K562 (cell line): Measurements from ENCODE around the gene UBE2N. TPM values are rescaled to one million over a fixed set of nuclear protein-coding genes. Genes with fewer than 3 reads are reported as not detected.

Experiments used
- ATAC-seq: fragments of 200-7000 bp; cut with Tn5 transposase; 3 replicates; pipeline ENCODE4 v1.9.1; 2020; ENCODE audit warnings: moderate library complexity
- BruUV-seq: library from RNA; stranded (reverse); fragments of 400-500 nt; replicated peaks from 2 replicates; lab custom pipeline; 2021; lab: Mats Ljungman, UMichigan
- CTCF ChIA-PET: fragments of 300-600 bp; formaldehyde crosslinking; extraction: SDS; loops from one replicate; lab custom pipeline; 2021; ENCODE audit warnings: low intra/inter-chr PET ratio; lab: Yijun Ruan, JAX
- POLR2A ChIA-PET: fragments of 300-600, 350-650 bp; sonication (Branson Sonifier 250); formaldehyde crosslinking; extraction: SDS; loops from one replicate; lab custom pipeline; 2021; ENCODE audit warnings: antibody characterized with exemption, inconsistent platforms; lab: Yijun Ruan, JAX
- DNase-seq, 4 experiments: peaks; one replicate each; pipeline versions ENCODE4 v3.0.0 to v3.0.0-alpha.2; 2011 to 2018; ENCODE audit warnings: low spot score in 3 of 4, mixed read lengths in 3 of 4; ENCODE audit errors: extremely low read depth in 1 of 4
- FAIRE-seq: peaks from 2 replicates; lab custom pipeline; 2011; peaks lifted over from hg19 to GRCh38; lab: Jason Lieb, UNC
- H2AFZ ChIP-seq: 2 replicates; pipeline ENCODE4 v1.6.0; 2011; ENCODE audit warnings: low read depth, low read length, control low read depth, inconsistent platforms
- H3K27ac ChIP-seq: fragments of 200-600 bp; 3 replicates; pipeline ENCODE4 v1.8.0; 2011; ENCODE audit warnings: low read depth, mild to moderate bottlenecking, control low read depth, inconsistent platforms, low read length, moderate library complexity, mixed read lengths; ENCODE audit errors: extremely low read depth
- H3K27me3 ChIP-seq, 2 experiments: fragments of 300-600 bp in 1 of 2; 2 replicates in 1 of 2; 3 replicates in 1 of 2; pipeline versions ENCODE4 v1.6.0 to v1.8.0; 2011; ENCODE audit warnings: inconsistent platforms in 2 of 2, low read length in 2 of 2, mild to moderate bottlenecking in 1 of 2, mixed read lengths in 1 of 2, moderate library complexity in 1 of 2; ENCODE audit not compliant: control insufficient read depth in 2 of 2, insufficient read depth in 2 of 2
- H3K36me3 ChIP-seq: fragments of 300-600 bp; 3 replicates; pipeline ENCODE4 v1.8.0; 2011; ENCODE audit warnings: mild to moderate bottlenecking, low read length, inconsistent platforms; ENCODE audit not compliant: control insufficient read depth, insufficient read depth
- H3K4me1 ChIP-seq, 2 experiments: fragments of 200-600 bp in 1 of 2; replicated peaks in 1 of 2; 2 replicates in 1 of 2; 3 replicates in 1 of 2; pipeline versions ENCODE4 v1.5.1 to v1.8.0; 2011; ENCODE audit warnings: inconsistent platforms in 2 of 2, low read length in 2 of 2, mild to moderate bottlenecking in 1 of 2, mixed read lengths in 1 of 2, moderate library complexity in 1 of 2; ENCODE audit not compliant: control insufficient read depth in 2 of 2, insufficient read depth in 2 of 2
- H3K4me2 ChIP-seq: 2 replicates; pipeline ENCODE4 v1.6.1; 2011; ENCODE audit warnings: low read length, control low read depth, inconsistent platforms, mixed read lengths; ENCODE audit not compliant: insufficient read depth
- H3K4me3 ChIP-seq: fragments of 200-600 bp; sonication (generic), shearing (Covaris generic); 2 replicates; pipeline ENCODE4 v1.5.1; 2016; ENCODE audit warnings: control low read depth, inconsistent platforms
- H3K79me2 ChIP-seq: fragments of 200-600 bp; 3 replicates; pipeline ENCODE4 v1.8.0; 2011; ENCODE audit warnings: low read length, inconsistent platforms; ENCODE audit not compliant: control insufficient read depth, insufficient read depth
- H3K9ac ChIP-seq, 2 experiments: 2 replicates each; pipeline versions ENCODE4 v1.6.0 to v1.6.1; 2011; ENCODE audit warnings: low read depth in 2 of 2, low read length in 2 of 2, control low read depth in 1 of 2, inconsistent platforms in 1 of 2, mild to moderate bottlenecking in 1 of 2, mixed read lengths in 1 of 2; ENCODE audit not compliant: insufficient read depth in 1 of 2
- H3K9me1 ChIP-seq: one replicate; pipeline ENCODE4 v1.6.0; 2011; ENCODE audit warnings: inconsistent platforms, mild to moderate bottlenecking, low read length, moderate library complexity; ENCODE audit not compliant: control insufficient read depth, insufficient read depth
- H3K9me3 ChIP-seq: replicated peaks from 2 replicates; pipeline ENCODE4 v1.5.1; 2011; ENCODE audit warnings: low read depth, low read length, inconsistent platforms; ENCODE audit not compliant: control insufficient read depth, insufficient read depth
- H4K20me1 ChIP-seq: replicated peaks from 2 replicates; pipeline ENCODE4 v1.6.1; 2011; ENCODE audit warnings: low read length, inconsistent platforms, mixed read lengths; ENCODE audit not compliant: control insufficient read depth, insufficient read depth
- ARID1B ChIP-seq: fragments of 450-650 bp; IDR thresholded peaks from 2 replicates; pipeline ENCODE4 v1.6.1; 2016; ENCODE audit warnings: antibody characterized with exemption, mild to moderate bottlenecking, inconsistent platforms
- NONO ChIP-seq, 2 experiments: fragments of 200-400 bp in 1 of 2; fragments of 450-650 bp in 1 of 2; formaldehyde crosslinking in 1 of 2; IDR thresholded peaks; 2 replicates each; pipeline ENCODE4 v1.6.1; 2017; ENCODE audit warnings: low read depth in 2 of 2, mild to moderate bottlenecking in 2 of 2, moderate library complexity in 2 of 2, low read length in 1 of 2
- RBFOX2 ChIP-seq: fragments of 200-400 bp; formaldehyde crosslinking; IDR thresholded peaks from 2 replicates; pipeline ENCODE4 v1.6.1; 2017; ENCODE audit warnings: low read depth, mild to moderate bottlenecking, low read length, moderate library complexity
- ZNF696 ChIP-seq: fragments of 250-450 bp; sonication (Bioruptor Pico); conservative IDR thresholded peaks from 2 replicates; pipeline ENCODE4 v1.4.0; 2020; ENCODE audit warnings: mild to moderate bottlenecking, moderate library complexity
- WGBS: fragments of 100-300 bp; shearing (Covaris generic); methylation state at CpG from one replicate; pipeline ENCODE4 v1.1.6; 2016; ENCODE audit warnings: low coverage, mixed read lengths; ENCODE audit not compliant: insufficient coverage; ENCODE audit errors: missing lambda C conversion rate; 5-methylcytosine and 5-hydroxymethylcytosine counted together
- in situ Hi-C: fragments of 300-500 bp; cut with MboI; formaldehyde crosslinking; loops from 4 replicates; pipeline ENCODE4 v1.15.0; 2018; ENCODE audit warnings: inconsistent platforms, mixed read lengths
- intact Hi-C: fragments of 100-400 bp; cut with micrococcal nuclease; formaldehyde crosslinking; loops from 2 replicates; pipeline ENCODE4 v1.14.2; 2022
- polyA plus RNA-seq, 8 experiments: library from polyadenylated mRNA; depleted of rRNA in 4 of 8; stranded (reverse) in 5 of 8; unstranded in 3 of 8; fragments of >200 nt; fragmentation: Nextera tagmentation in 2 of 8; fragmentation: Illumina TruSeq in 1 of 8; extraction: Ambion mirVana in 2 of 8; extraction: Trizol in 1 of 8; gene quantifications; 2 replicates each; pipeline versions ENCODE4 v1.2.1 to v1.2.3, GENCODE V29; 2011 to 2014; ENCODE audit warnings: inconsistent platforms in 1 of 8, missing spikeins in 1 of 8
- total RNA-seq, 7 experiments: library from RNA; depleted of rRNA in 6 of 7; stranded (reverse); fragments of >200 nt in 6 of 7; fragmentation: Illumina TruSeq in 2 of 7; extraction: Trizol in 2 of 7; gene quantifications; 2 replicates each; pipeline versions ENCODE4 v1.2.1 to v1.2.3, GENCODE V29; 2011 to 2021; ENCODE audit warnings: low replicate concordance in 1 of 7
- TF ChIP-seq, protein P1 (sequence below), 2 experiments: fragments of 450-650 bp; formaldehyde crosslinking in 1 of 2; IDR thresholded peaks; 2 replicates each; pipeline versions ENCODE4 v1.4.0 to v1.6.1; 2014 to 2020; ENCODE audit warnings: mild to moderate bottlenecking in 2 of 2, borderline replicate concordance in 1 of 2, low read depth in 1 of 2
- TF ChIP-seq, protein P2 (sequence below), 3 experiments: fragments of 200-800 bp in 1 of 3; sonication (Bioruptor generic) in 1 of 3; sonication (generic) in 1 of 3; formaldehyde crosslinking in 1 of 3; IDR thresholded peaks; 2 replicates each; pipeline versions ENCODE4 v1.6.1 to v1.8.0; 2016 to 2022; ENCODE audit warnings: mild to moderate bottlenecking in 2 of 3, missing compliant biosample characterization in 2 of 3, missing genetic modification characterization in 2 of 3, missing genetic modification reagents in 1 of 3

Gene UBE2N
- total and polyA plus RNA-seq, 9 of the 15 experiments (the other 6 are each of a cell fraction or from before 2014, with no cell fraction given), result 189 to 826 (median 260) TPM

DNA sequence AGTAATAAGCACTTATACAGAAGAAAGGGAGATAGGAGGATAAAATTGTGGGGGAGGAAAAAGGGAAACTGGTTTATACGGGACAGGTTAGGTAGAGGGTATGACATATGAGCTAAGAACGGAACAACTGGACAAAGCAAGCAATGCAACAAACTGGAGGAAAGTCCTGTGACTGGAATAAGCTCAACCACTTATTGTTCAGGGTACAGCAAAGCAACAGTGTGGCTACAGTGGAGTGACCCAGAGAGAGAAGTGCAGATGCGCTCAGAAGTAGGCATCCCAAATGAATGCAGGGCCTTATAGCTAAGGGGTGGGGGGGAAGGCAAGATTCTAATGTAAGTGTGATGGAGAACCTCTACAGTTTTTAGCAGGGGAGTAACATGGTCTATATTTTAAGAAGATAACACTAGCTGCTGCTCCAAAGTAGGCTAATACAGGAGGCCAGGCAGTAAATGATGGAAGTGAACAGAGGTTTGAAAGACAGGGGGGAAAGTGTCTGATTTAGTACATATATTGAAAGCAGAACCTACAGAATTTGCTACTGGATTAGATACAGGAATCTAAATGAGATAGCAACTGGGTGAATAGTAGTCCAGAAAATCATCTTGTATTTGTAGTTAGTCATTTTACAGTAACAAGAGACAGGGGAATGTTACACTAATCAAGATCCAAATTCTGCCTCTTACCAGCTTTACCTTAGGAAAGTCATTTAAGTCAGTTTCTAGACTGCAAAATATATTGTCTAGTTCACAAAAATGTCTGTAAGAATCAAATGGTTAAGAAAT is 3.3 kb downstream of the UBE2N start:
- Histone ChIP-seq H4K20me1 (peaks cover 31% of the 10 kb centered on the region), H3K4me1 (peaks cover 20 to 36% of the 10 kb centered on the region in 2 experiments), H3K36me3 (peaks cover 20% of the 10 kb centered on the region; the same call in 2 of the 3 replicates), H3K27ac (no peak overlapping the region), H3K9ac (peak overlapping the region in 1 of 2 experiments; percentile 22; a peak in 2 of 4 replicates), H3K4me2 (peak overlapping the region; percentile 67), H2AFZ (no peak overlapping the region), H3K27me3 (no peaks in the 10 kb centered on the region), H3K79me2 (peaks cover 95% of the 10 kb centered on the region), H3K9me3 (no peaks in the 10 kb centered on the region), H3K9me1 (peaks cover 7% of the 10 kb centered on the region), H3K4me3 (no peak overlapping the region)
- no peak for DNase-seq
- no peak for FAIRE-seq
- TF ChIP-seq RBFOX2, result peak; percentile 50
- no peak for TF ChIP-seq NONO (IDR thresholded peaks at IDR 0.05; ENCODE audit: low read depth in 2 of 2, low read length in 1 of 2)
- TF ChIP-seq ARID1B, result 0 out of 2 replicates have a peak, but pooled peaks have one; percentile 7
- TF ChIP-seq, protein P1, sequence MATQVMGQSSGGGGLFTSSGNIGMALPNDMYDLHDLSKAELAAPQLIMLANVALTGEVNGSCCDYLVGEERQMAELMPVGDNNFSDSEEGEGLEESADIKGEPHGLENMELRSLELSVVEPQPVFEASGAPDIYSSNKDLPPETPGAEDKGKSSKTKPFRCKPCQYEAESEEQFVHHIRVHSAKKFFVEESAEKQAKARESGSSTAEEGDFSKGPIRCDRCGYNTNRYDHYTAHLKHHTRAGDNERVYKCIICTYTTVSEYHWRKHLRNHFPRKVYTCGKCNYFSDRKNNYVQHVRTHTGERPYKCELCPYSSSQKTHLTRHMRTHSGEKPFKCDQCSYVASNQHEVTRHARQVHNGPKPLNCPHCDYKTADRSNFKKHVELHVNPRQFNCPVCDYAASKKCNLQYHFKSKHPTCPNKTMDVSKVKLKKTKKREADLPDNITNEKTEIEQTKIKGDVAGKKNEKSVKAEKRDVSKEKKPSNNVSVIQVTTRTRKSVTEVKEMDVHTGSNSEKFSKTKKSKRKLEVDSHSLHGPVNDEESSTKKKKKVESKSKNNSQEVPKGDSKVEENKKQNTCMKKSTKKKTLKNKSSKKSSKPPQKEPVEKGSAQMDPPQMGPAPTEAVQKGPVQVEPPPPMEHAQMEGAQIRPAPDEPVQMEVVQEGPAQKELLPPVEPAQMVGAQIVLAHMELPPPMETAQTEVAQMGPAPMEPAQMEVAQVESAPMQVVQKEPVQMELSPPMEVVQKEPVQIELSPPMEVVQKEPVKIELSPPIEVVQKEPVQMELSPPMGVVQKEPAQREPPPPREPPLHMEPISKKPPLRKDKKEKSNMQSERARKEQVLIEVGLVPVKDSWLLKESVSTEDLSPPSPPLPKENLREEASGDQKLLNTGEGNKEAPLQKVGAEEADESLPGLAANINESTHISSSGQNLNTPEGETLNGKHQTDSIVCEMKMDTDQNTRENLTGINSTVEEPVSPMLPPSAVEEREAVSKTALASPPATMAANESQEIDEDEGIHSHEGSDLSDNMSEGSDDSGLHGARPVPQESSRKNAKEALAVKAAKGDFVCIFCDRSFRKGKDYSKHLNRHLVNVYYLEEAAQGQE (IDR thresholded peaks at IDR 0.05; ENCODE audit: borderline replicate concordance), result peak; percentile 49
- TF ChIP-seq, protein P1 (CRISPR knock-in tag; IDR thresholded peaks at IDR 0.05; ENCODE audit: low read depth), result no peak
- TF ChIP-seq, protein P2, sequence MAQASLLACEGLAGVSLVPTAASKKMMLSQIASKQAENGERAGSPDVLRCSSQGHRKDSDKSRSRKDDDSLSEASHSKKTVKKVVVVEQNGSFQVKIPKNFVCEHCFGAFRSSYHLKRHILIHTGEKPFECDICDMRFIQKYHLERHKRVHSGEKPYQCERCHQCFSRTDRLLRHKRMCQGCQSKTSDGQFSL (CRISPR knock-in tag; IDR thresholded peaks at IDR 0.05), result peak; percentile 54; the same call in 1 of the 2 replicates
- TF ChIP-seq, protein P2 (tag; IDR thresholded peaks at IDR 0.05), result no peak
- no peak for TF ChIP-seq ZNF696 (CRISPR knock-in tag)
- no TSS peak for BruUV-seq
- WGBS, result 36% methylated on average over 3 of the region's 3 CpGs
- intact Hi-C loops, result no loop called here
- ATAC-seq, result no peak
- in situ Hi-C loops, result no loop called here
- POLR2A ChIA-PET, result interaction anchor here (1.0 to 2.5 kb wide), 4 partner anchors 10 to 29 kb away, joined by 3 to 16 read pairs (median 4); partner anchors contain the start of gene MRPL42
- CTCF ChIA-PET, result no interaction called here
